Body of pancreas (tissue), 4 donors: Measurements from ENCODE around the gene OSBPL9. TPM values are rescaled to one million over a fixed set of nuclear protein-coding genes. Genes with fewer than 3 reads are reported as not detected.
A peak's percentile ranks its signal among the peaks of the same experiment; 100 is the strongest.

Experiments used
- ATAC-seq: fragments of 150-250 bp; one replicate; pipeline ENCODE4 v1.9.1; 2016
- DNase-seq, 4 donors: peaks; one replicate each; pipeline ENCODE4 v3.0.0-alpha.2; 2019
- H3K27ac ChIP-seq, 4 donors: fragments of 200-600 bp; sonication (generic); 1 replicate in 3 of 4; 2 replicates in 1 of 4; pipeline versions ENCODE4 v1.5.1 to v1.6.1; 2016 to 2019; ENCODE audit warnings: mild to moderate bottlenecking in 1 of 4, mixed read lengths in 1 of 4, moderate library complexity in 1 of 4
- H3K27me3 ChIP-seq, 2 donors: fragments of 200-600 bp; sonication (generic); one replicate each; pipeline ENCODE4 v1.6.0; 2016; ENCODE audit warnings: mild to moderate bottlenecking in 1 of 2
- H3K36me3 ChIP-seq, 2 donors: fragments of 200-600 bp; sonication (generic); replicated peaks in 1 of 2; 2 replicates each; pipeline ENCODE4 v1.5.1; 2016; ENCODE audit warnings: low read depth in 2 of 2; ENCODE audit not compliant: insufficient read depth in 1 of 2
- H3K4me1 ChIP-seq: fragments of 200-600 bp; sonication (generic); one replicate; pipeline ENCODE4 v1.6.0; 2016
- H3K4me3 ChIP-seq, 2 donors: fragments of 200-600 bp; sonication (generic); 1 replicate in 1 of 2; 2 replicates in 1 of 2; pipeline ENCODE4 v1.5.1; 2016 to 2019
- H3K9me3 ChIP-seq, 3 donors: fragments of 200-600 bp; sonication (generic); 1 replicate in 2 of 3; 2 replicates in 1 of 3; pipeline ENCODE4 v1.5.1; 2016
- POLR2A ChIP-seq, 3 donors: fragments of 450-650 bp; IDR thresholded peaks; one replicate each; pipeline ENCODE4 v1.6.1; 2016; ENCODE audit warnings: antibody characterized with exemption in 3 of 3, mild to moderate bottlenecking in 2 of 3
- WGBS, 2 donors: methylation state at CpG; one replicate each; pipeline ENCODE4 v1.1.5; 2017; 5-methylcytosine and 5-hydroxymethylcytosine counted together
- intact Hi-C: fragments of 100-400 bp; cut with DNase I; formaldehyde crosslinking; loops from one replicate; pipeline ENCODE4 v1.15.1; 2023
- total RNA-seq, 2 donors: library from RNA; depleted of rRNA; stranded (reverse); fragments of >200 nt; gene quantifications; one replicate each; pipeline ENCODE4 v1.1.0, GENCODE V29; 2016
- TF ChIP-seq, protein P1 (sequence below), 7 experiments: fragments of 450-650 bp in 4 of 7; fragments of 200-600 bp in 3 of 7; sonication (generic) in 3 of 7; IDR thresholded peaks; one replicate each; pipeline ENCODE4 v1.5.1; 2016 to 2019; ENCODE audit warnings: antibody characterized with exemption in 7 of 7

The OSBPL9 gene
- total RNA-seq, 2 donors from 2014 or later = 25.1 to 89.0 TPM

DNA sequence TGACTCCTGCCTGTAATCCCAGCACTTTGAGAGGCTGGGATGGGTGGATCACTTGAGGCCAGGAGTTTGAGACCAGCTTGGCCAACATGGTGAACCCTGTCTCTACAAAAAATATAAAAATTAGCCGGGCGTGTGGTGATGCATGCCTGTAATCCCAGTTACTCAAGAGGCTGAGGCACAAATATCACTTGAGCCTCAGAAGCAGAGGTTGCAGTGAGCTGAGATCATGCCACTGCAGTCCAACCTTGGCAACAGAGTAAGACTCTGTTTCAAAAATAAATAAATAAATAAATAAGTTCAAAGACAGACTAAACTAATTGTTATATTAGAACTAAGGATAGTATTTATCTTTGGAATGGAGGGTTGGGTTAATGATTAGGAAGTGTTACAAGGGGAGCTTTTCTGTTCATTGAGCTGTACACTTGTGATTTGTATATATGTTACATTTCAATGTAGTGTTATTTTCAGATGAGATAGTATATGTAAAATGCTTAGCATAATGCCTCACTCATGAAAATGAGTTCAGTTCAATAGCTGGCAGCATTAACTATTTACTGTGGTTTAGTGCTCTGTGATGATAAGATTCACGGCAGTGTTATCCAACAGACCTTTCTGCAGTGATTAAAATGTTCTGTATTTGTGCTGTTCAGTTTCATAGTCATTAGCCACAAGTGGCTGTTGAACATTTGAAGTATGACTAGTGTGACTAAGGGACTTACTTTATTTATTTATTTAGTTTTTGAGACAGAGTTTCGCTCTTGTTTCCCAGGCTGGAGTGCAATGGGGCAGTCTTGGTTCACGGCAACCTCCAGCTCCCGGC is 47.7 kb downstream of the OSBPL9 start:
- no peak for DNase-seq
- Histone ChIP-seq H3K9me3 (no peaks in the 10 kb centered on the region), H3K27me3 (no peaks in the 10 kb centered on the region), H3K36me3 (no peaks in the 10 kb centered on the region), H3K4me1 (peaks cover 12% of the 10 kb centered on the region), H3K4me3 (no peak overlapping the region), H3K27ac (peak overlapping the region in 1 of 4 donors; percentile 1)
- no peak for TF ChIP-seq POLR2A (IDR thresholded peaks at IDR 0.05)
- TF ChIP-seq, protein P1, sequence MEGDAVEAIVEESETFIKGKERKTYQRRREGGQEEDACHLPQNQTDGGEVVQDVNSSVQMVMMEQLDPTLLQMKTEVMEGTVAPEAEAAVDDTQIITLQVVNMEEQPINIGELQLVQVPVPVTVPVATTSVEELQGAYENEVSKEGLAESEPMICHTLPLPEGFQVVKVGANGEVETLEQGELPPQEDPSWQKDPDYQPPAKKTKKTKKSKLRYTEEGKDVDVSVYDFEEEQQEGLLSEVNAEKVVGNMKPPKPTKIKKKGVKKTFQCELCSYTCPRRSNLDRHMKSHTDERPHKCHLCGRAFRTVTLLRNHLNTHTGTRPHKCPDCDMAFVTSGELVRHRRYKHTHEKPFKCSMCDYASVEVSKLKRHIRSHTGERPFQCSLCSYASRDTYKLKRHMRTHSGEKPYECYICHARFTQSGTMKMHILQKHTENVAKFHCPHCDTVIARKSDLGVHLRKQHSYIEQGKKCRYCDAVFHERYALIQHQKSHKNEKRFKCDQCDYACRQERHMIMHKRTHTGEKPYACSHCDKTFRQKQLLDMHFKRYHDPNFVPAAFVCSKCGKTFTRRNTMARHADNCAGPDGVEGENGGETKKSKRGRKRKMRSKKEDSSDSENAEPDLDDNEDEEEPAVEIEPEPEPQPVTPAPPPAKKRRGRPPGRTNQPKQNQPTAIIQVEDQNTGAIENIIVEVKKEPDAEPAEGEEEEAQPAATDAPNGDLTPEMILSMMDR (IDR thresholded peaks at IDR 0.05) = no peak
- intact Hi-C loops = no loop called here
- no peak for ATAC-seq
- 82 to 84% methylated on average over 6 of the region's 6 CpGs for WGBS, 2 donors

DNA sequence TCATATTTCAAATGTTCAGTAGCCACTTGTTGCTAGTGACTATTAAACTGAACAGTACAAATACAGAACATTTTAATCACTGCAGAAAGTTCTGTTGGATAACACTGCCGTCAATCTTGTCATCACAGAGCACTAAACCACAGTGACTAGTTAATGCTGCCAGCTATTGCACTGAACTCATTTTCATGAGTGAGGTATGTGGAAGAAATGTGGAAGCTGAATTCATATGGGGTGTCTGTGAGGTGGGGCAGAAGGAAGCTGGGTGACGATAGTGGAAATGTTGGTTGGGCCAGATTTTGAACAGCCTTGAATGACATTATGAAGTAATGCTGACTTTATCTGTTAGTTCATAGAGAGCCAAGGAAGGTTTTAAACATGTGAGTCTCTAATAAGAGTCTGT is 49.6 kb downstream of the OSBPL9 start:
- TF ChIP-seq, protein P1 (IDR thresholded peaks at IDR 0.05) = no peak
- TF ChIP-seq POLR2A (IDR thresholded peaks at IDR 0.05) = no peak
- intact Hi-C loops = no loop called here
- Histone ChIP-seq H3K27ac (no peak overlapping the region), H3K4me1 (peaks cover 12% of the 10 kb centered on the region), H3K4me3 (no peak overlapping the region), H3K9me3 (no peaks in the 10 kb centered on the region), H3K27me3 (no peaks in the 10 kb centered on the region), H3K36me3 (no peaks in the 10 kb centered on the region)
- WGBS, 2 donors = 78% methylated on average over 2 of the region's 2 CpGs
- ATAC-seq (no peak), DNase-seq (no peak)

DNA sequence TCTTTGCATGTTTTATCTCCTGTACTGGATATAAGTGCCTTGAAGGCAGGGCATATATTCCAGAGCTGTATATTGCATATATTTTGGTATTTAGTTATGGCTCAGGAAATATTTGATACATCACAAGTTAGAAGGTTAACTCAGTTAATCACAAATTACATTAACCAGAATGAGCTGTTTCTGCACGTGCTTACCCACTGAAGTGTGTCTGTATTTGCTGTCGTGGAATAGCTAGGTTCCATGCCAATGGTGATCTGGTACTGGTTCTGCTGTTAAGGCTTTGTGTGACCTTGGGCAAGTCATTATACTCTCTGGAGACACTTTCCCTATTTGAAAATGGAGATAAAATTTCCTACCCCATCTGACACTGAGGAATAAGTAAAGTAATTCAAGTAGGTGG is 50.7 kb downstream of the OSBPL9 start:
- Histone ChIP-seq H3K27me3 (no peaks in the 10 kb centered on the region), H3K36me3 (no peaks in the 10 kb centered on the region), H3K9me3 (no peaks in the 10 kb centered on the region), H3K27ac (no peak overlapping the region), H3K4me3 (no peak overlapping the region), H3K4me1 (peaks cover 12% of the 10 kb centered on the region)
- 40 to 57% methylated on average over 2 of the region's 2 CpGs for WGBS, 2 donors
- TF ChIP-seq POLR2A (IDR thresholded peaks at IDR 0.05) = no peak
- intact Hi-C loops = no loop called here
- ATAC-seq = no peak
- DNase-seq = no peak

DNA sequence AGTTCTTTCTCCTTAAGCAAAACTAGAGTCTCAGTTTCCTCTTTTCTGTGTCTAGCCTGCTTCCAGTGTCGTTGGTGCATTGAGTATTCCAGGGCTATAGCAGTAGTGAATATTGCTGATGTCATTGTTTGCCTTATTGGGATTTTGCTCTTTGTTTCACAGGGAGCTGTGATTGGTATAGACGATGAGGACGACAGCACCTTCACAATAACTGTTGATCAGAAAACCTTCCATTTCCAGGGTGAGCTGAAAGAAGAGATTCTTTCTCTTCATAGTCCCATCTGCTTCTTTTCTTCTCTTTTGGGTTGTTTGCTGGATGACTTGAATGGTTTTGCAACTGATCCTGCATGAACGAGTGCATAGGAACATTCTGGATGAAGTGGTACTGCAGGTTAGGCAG is 52.4 kb downstream of the OSBPL9 start:
- ATAC-seq (no peak), DNase-seq (no peak)
- intact Hi-C loops = no loop called here
- no peak overlapping the region for H3K27ac ChIP-seq
- TF ChIP-seq, protein P1 (IDR thresholded peaks at IDR 0.05) = no peak
- TF ChIP-seq POLR2A (IDR thresholded peaks at IDR 0.05) = no peak
- H3K27me3 ChIP-seq = no peaks in the 10 kb centered on the region
- H3K4me1 ChIP-seq = peaks cover 12% of the 10 kb centered on the region
- H3K4me3 ChIP-seq = no peak overlapping the region
- 62 to 80% methylated on average over 4 of the region's 4 CpGs for WGBS, 2 donors
- H3K36me3 ChIP-seq = no peaks in the 10 kb centered on the region
- no peaks in the 10 kb centered on the region for H3K9me3 ChIP-seq

DNA sequence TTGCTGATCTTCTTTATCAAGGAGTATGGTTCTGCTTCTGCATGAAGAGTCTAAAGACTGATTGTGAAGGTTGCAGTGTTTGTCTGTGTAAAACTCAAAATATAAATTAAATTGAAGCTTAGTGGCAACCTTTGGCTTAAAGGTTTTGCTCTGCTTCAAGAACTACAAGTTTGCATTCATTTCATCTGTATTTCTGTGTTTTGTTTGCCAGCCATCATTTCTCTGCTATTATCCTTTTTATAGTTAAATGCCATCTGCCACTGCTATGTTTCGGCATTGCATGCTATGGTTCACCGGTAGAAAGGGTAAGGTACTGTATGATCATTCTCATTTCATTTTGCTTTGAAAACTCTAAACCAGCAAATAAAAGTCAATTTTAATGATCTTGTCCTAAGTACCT is 52.9 kb downstream of the OSBPL9 start:
- no peak for ATAC-seq
- no peaks in the 10 kb centered on the region for H3K9me3 ChIP-seq
- peaks cover 12% of the 10 kb centered on the region for H3K4me1 ChIP-seq
- no peak overlapping the region for H3K27ac ChIP-seq
- DNase-seq = no peak
- H3K27me3 ChIP-seq = no peaks in the 10 kb centered on the region
- no peak for TF ChIP-seq POLR2A (IDR thresholded peaks at IDR 0.05)
- TF ChIP-seq, protein P1 (IDR thresholded peaks at IDR 0.05) = no peak
- intact Hi-C loops = no loop called here
- no peak overlapping the region for H3K4me3 ChIP-seq
- H3K36me3 ChIP-seq = no peaks in the 10 kb centered on the region
- WGBS, 2 donors = 89 to 96% methylated on average over 2 of the region's 2 CpGs
